GM21367 (cell line): ENCODE measurements around the gene TMEM135.
"Not testable (repeated sequence)": the region's sequence is repeated elsewhere in the genome, so short reads cannot be mapped to it uniquely, and the experiment has no call there.

Source experiments
- ATAC-seq: cut with Tn5 transposase; IDR thresholded peaks from one replicate; pipeline ENCODE4 v1.9.1; 2021; ENCODE audit not compliant: unreplicated experiment

Gene TMEM135

GRCh38 chr11:87020336-87020735, 17.4 kb upstream of the TMEM135 start:
- no peak for ATAC-seq

GRCh38 chr11:87020764-87021365, 16.9 kb upstream of the TMEM135 start:
- no peak for ATAC-seq

- ATAC-seq: no peak
These were observed 15.5 kb upstream of the TMEM135 start for GRCh38 chr11:87022254-87022653.

GRCh38 chr11:87022738-87023137, 15.0 kb upstream of the TMEM135 start:
- ATAC-seq: no peak

- not testable (repeated sequence) for ATAC-seq
These were observed 11.3 kb upstream of the TMEM135 start for GRCh38 chr11:87026415-87026814.

- no peak for ATAC-seq
These were observed 7.2 kb upstream of the TMEM135 start for GRCh38 chr11:87030458-87031054.

- no peak for ATAC-seq
These were observed 6.1 kb upstream of the TMEM135 start for GRCh38 chr11:87031433-87032170.

- ATAC-seq: no peak
These were observed 4.2 kb upstream of the TMEM135 start for GRCh38 chr11:87033561-87033960.

GRCh38 chr11:87035976-87036583, 1.7 kb upstream of the TMEM135 start:
- no peak for ATAC-seq

GRCh38 chr11:87036756-87037449, 831 bp upstream of the TMEM135 start:
- ATAC-seq: peak; percentile 4

GRCh38 chr11:87038235-87038977, 672 bp downstream of the TMEM135 start:
- no peak for ATAC-seq

GRCh38 chr11:87039371-87039770, 1.6 kb downstream of the TMEM135 start:
- no peak for ATAC-seq

GRCh38 chr11:87043894-87044293, 6.2 kb downstream of the TMEM135 start:
- no peak for ATAC-seq

- ATAC-seq: no peak
These were observed 9.1 kb downstream of the TMEM135 start for GRCh38 chr11:87046824-87047223.

- ATAC-seq: no peak
These were observed 18.4 kb downstream of the TMEM135 start for GRCh38 chr11:87056091-87056490.

- ATAC-seq: no peak
These were observed 20.0 kb downstream of the TMEM135 start for GRCh38 chr11:87057749-87058148.

- ATAC-seq: no peak
These were observed 22.1 kb downstream of the TMEM135 start for GRCh38 chr11:87059596-87060390.

GRCh38 chr11:87061766-87062165, 24.0 kb downstream of the TMEM135 start:
- ATAC-seq: no peak

GRCh38 chr11:87063982-87064381, 26.2 kb downstream of the TMEM135 start:
- no peak for ATAC-seq

GRCh38 chr11:87072787-87073186, 35.1 kb downstream of the TMEM135 start:
- ATAC-seq: no peak
